Skin epidermis (tissue), 12 donors: ENCODE measurements around the gene CETP.

Experiments
- H3K27ac ChIP-seq, 21 experiments: fragments of 200-600 bp; sonication (generic) in 11 of 21; one replicate each; pipeline ENCODE4 v1.5.0; 2020; ENCODE audit warnings: mild to moderate bottlenecking in 3 of 21, inconsistent platforms in 2 of 21, moderate library complexity in 2 of 21
- H3K4me3 ChIP-seq, 7 experiments: fragments of 200-600 bp; sonication (generic) in 2 of 7; one replicate each; pipeline ENCODE4 v1.5.0; 2020; ENCODE audit warnings: inconsistent platforms in 2 of 7, mild to moderate bottlenecking in 2 of 7, moderate library complexity in 1 of 7

The CETP gene

DNA sequence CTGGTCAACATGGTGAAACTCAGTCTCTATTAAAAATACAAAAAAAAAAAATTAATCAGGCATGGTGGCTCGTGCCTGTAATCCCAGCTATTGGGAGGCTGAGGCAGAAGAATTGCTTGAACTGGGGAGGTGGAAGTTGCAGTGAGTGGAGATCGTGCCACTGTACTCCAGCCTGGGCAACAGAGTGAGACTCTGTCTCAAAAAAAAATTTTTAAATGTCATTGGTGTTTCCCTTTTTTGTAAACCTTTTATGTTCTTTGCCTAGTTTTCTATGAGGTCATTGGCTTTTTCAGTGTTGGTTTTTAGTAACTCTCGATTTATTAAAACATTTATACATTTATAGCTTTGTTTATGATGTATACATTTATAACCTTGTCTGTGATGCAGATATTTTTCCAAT, 45.8 kb downstream of the CETP start:
- no peak overlapping the region for H3K4me3 ChIP-seq
- H3K27ac ChIP-seq: peak overlapping the region in 1 of 21 experiments; percentile 78

DNA sequence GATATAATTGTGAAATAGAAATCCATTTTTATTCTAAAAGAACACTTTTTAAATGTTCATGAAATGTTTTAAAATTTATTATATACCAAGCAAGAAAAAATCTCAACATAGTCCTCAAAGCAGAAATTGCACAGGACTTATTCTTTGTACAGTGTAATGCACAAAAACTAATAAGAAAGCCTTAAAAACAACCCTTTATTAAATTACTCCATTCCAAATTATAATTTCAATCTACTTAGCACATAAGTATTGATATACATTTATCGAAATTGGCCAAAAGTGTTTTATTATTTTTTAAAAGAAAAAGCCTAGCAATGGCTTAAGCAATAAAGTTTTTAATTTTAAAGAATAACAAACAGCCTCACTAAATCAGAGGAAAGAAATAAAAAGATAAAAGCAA, 46.7 kb downstream of the CETP start:
- peak overlapping the region in 2 of 21 experiments; percentile 8 to 78 for H3K27ac ChIP-seq
- H3K4me3 ChIP-seq: no peak overlapping the region

DNA sequence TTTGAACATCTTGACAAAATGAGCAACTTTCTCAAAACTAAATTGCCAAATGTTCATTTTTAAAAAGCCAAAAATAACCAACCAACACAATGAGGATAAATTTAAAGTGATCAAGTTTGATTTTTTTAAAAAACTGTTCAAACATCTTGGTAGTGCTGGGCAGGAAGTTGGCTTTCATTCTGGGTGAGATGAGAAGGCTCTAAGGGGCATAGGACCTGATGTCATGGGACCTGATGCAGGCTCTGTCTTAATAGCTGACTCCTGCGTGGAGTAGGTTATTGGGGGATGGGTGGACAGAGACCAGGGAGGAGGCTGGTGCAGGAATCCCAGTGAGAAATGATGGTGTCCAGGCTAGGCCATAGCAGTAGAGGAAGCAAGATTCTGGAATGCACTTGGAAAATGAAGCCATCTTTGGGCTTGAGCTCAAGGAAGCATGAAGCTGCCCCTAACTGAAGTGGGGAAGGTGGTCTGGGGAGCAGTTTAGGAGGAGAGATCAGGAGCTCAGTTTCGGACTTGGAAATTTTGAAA, 48.0 kb downstream of the CETP start:
- H3K4me3 ChIP-seq: no peak overlapping the region
- peak overlapping the region in 5 of 21 experiments; percentile 14 to 72 (median 15) for H3K27ac ChIP-seq

DNA sequence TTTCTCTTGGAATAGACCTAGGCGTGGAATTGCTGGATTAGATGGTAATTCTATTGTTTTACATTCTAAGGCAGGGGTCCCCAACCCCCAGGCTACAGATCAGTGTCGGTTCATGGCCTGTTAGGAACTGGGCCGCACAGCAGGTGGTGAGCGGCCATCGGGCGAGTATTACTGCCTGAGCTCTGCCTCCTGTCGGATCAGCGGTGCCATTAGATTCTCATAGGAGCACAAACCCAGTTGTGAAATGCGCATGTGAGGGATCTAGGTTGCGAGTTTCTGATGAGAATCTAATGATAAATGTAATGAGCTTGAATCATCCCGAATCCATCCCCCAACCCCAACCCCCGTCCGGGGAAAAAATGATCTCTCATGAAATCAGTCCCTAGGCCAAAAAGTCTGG, 50.6 kb downstream of the CETP start:
- Histone ChIP-seq H3K4me3 (no peak overlapping the region), H3K27ac (peak overlapping the region in 6 of 21 experiments; percentile 4 to 82 (median 20))

DNA sequence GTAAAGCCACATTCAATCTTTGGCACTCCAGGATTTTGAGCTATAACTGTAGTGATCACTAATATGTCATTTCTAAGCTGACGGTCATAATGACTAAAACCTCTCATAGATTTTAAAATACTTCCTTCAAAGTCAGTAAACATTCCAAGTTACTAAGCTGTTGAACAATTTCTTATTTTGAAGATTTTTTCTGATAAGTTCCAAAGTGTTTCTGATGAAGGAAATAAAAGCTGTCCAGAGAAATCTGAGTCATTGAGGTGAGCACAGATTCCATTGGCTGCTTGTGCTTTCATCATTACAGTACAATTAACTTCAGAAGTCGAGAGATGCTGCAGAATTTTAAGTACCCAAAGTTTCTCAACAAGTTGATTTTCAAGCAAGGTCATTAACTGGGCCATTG, 51.5 kb downstream of the CETP start:
- Histone ChIP-seq H3K27ac (peak overlapping the region in 11 of 21 experiments; percentile 53 to 83 (median 71)), H3K4me3 (no peak overlapping the region)

DNA sequence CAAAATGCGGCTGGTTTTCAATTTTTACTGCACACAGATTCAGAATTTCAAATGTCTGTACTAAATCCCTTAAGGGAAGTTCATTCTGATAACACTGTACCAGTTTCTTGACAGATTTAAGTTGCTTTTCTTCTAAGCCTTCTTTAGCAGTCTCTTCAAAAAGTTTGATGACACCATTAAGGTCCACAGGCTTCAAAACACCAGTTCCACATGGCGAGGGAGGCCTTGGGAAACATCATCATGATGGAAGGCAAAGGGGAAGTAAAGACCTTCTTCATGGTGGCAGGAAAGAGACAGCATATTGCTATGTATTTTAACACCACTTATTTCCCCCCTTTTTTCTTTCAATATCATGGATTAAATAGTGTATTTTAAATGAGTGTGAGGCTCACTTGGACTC, 52.2 kb downstream of the CETP start:
- Histone ChIP-seq H3K4me3 (no peak overlapping the region), H3K27ac (peak overlapping the region in 16 of 21 experiments; percentile 3 to 83 (median 70))

DNA sequence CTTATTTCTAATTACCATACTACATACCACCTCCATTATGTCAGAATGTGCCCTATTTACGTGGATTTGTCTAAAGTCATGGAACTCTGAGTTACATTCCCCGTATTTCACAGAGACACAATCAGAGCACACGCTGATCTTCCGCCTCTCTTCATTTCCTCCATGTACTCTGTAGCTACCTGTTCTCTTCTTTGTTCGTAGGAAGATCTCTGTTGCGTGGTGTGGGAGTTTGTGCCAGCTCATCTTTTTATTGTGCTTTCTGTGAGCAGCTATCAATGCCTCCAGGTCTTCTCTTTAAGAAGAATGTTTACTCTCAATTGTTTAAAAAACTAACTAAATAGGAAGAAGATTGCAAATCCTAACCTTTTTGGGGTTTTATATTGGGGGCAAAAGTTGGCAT, 54.6 kb downstream of the CETP start:
- Histone ChIP-seq H3K27ac (peak overlapping the region in 1 of 21 experiments; percentile 82), H3K4me3 (no peak overlapping the region)

DNA sequence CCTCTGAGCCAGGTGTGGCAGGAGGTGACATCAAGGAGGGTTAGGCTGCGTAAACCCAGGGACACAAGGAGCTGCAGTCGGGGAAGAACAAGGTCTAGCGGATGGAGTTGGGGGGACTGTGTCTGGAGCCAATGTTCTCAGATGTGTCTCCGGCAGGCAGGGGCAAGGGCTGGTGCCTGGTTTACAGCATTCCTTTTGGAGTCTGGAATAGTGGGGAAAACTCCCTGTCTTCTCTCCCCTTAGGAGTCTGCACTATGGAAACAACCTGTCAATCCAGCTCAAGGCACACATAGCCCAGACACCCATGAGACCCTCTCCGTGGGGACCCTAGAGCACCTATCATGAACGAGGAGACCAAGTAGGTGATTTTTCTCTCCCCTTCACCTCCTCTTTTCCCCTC, 55.1 kb downstream of the CETP start:
- Histone ChIP-seq H3K4me3 (no peak overlapping the region), H3K27ac (peak overlapping the region in 2 of 21 experiments; percentile 8 to 82)

DNA sequence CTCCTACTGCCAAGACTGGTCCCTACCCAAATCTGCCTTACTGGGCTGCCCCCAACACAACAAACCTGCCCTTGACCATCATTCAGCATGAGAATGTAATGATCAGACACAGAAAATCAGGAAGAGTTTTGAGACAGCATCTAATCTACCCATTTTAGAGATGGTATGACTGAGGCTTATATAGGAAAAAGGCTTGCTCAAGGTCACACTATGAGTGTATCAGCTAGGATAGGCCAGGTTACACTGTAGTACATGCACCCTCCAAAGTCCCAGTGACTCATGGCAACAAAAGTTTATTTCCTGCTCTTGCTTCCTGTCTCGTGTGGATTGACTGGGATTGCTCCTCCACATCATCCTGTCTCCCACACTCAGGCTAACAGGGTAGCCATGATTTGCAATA, 55.5 kb downstream of the CETP start:
- H3K4me3 ChIP-seq: no peak overlapping the region
- H3K27ac ChIP-seq: peak overlapping the region in 1 of 21 experiments; percentile 8

DNA sequence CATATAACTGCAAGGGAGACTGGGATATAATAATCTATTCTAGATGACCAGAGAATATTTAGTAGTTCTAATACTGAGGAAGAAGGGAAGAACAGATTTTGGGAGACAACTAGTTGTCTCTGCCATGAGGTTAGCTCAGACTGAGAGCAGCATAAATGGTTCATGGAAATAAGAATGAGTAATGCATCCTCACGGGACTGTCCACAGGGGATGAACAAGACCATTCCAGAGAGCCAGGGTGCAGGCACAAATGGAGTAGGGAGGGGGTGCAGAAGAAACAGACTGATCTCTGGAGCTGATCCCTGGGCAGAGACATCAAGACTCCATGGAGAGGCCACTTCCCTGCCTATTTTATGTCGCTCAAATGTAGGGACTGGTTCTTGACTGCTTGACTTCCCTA, 58.0 kb downstream of the CETP start:
- no peak overlapping the region for H3K27ac ChIP-seq

DNA sequence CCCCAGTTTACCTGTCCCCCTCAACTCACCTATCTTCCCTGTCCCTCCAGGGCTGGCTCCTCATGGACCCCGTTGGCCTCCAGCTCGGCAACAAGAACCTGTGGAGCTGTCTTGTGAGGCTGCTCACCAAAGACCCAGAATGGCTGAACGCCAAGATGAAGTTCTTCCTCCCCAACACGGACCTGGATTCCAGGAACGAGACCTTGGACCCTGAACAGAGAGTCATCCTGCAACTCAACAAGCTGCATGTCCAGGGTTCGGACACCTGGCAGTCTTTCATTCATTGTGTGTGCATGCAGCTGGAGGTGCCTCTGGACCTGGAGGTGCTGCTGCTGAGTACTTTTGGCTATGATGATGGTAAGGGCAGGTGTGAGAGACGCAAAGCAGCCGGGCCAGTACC, 58.9 kb downstream of the CETP start:
- H3K27ac ChIP-seq: no peak overlapping the region
- H3K4me3 ChIP-seq: no peak overlapping the region

More for the DNA sequence above, 58.0 kb downstream of the CETP start:
- H3K4me3 ChIP-seq: no peak overlapping the region

DNA sequence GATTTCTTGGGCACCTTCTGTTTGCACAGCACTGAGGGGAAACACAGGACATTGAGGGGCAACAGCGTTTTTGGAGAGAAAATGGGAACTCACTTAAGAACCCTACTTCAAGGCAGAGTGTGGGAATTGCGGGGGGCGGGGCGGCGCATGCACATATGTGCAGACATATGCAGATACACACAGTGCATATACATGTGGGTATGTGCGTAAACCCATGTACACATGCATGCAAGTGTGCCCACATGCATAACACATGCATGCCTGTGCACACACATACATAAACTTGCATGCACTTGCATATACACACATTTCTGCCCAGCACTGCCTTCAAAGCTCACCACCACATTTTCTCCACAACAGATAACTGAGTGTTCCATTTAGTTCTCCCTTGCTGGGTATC, 60.0 kb downstream of the CETP start:
- Histone ChIP-seq H3K4me3 (no peak overlapping the region), H3K27ac (peak overlapping the region in 1 of 21 experiments; percentile 80)

DNA sequence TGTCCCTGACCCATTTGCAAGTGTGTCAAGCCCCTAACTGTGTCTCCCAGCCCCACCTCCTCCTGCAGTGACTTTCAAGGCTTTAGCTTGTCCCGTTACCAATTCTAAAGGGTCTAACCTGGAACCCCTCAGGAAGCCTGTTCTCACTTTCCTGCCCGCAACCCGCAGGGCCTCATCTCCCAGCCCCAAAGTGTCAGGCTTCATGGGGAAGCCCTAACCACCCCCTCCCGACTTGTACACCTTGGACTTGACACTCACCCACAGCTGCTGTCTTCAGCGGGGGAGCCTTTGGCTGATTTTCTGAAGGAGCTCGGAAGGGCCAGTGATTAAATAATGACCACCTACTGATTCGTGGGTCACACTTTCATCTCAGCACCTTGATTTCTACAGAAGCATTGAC, 60.7 kb downstream of the CETP start:
- Histone ChIP-seq H3K4me3 (no peak overlapping the region), H3K27ac (peak overlapping the region in 4 of 21 experiments; percentile 24 to 80 (median 54))

DNA sequence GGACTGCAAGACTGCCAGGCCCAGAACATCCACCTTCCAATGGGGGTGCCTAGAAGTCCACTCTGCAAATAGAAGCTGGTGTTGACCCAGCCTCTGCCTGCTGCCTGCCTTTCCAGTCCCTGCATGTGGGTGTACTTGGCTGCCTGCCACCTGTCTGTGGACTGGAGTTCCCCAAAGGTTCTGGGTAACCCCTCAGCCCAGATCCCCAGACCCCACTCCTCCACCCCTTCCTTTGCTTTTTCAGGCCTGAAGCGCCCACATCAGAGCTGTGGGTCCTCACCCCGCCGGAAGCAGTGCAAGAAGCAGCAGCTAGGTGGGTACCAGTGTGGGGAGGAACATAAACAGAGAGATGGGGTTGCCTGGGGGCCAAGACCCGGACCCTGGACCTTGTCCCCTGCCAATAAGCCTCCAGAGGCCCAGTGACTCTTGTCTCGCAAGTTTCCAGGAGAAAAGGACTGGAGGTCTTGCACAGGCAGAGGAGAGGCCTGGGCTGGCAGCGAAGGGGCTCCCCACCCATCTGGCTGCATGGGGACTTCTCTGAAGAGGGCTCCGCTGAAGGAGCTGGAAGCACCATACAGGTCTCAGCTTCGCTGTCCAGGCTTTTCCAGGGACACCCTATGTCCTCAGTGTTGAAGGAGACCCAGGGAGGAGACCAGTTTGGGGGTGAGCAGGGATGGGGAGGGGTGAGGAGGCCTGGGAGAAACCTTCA, 61.9 kb downstream of the CETP start:
- H3K27ac ChIP-seq: peak overlapping the region in 5 of 21 experiments; percentile 24 to 80 (median 44)
- H3K4me3 ChIP-seq: no peak overlapping the region

DNA sequence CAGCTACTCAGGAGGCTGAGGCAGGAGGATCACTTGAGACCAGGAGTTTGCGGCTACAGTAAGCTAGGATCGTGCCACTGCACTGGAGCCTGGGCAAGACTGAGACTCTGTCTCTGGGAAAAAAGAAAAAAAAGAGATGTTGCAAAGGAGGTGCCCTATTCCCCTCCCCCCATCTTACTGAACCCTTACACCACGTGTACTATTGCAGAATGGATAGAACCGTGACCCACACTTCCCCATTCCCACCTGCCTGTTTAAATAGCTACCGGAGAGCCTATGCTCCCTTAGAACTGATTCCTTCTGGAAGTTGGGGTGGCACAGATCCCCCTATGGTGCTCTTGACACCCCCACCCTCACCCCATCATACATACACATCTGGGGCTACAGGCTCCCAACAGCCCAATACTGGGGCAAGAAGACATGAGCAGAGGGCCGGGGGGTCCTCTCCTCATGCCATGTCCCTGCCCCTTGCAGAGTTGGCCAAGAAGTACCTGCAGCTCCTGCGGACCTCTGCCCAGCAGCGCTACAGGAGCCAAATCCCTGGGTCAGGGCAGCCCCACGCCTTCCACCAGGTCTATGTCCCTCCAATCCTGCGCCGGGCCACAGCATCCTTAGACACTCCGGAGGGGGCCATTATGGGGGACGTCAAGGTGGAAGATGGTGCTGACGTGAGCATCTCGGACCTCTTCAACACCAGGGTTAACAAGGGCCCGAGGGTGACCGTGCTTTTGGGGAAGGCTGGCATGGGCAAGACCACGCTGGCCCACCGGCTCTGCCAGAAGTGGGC, 63.3 kb downstream of the CETP start:
- peak overlapping the region in 2 of 21 experiments; percentile 44 to 80 for H3K27ac ChIP-seq

DNA sequence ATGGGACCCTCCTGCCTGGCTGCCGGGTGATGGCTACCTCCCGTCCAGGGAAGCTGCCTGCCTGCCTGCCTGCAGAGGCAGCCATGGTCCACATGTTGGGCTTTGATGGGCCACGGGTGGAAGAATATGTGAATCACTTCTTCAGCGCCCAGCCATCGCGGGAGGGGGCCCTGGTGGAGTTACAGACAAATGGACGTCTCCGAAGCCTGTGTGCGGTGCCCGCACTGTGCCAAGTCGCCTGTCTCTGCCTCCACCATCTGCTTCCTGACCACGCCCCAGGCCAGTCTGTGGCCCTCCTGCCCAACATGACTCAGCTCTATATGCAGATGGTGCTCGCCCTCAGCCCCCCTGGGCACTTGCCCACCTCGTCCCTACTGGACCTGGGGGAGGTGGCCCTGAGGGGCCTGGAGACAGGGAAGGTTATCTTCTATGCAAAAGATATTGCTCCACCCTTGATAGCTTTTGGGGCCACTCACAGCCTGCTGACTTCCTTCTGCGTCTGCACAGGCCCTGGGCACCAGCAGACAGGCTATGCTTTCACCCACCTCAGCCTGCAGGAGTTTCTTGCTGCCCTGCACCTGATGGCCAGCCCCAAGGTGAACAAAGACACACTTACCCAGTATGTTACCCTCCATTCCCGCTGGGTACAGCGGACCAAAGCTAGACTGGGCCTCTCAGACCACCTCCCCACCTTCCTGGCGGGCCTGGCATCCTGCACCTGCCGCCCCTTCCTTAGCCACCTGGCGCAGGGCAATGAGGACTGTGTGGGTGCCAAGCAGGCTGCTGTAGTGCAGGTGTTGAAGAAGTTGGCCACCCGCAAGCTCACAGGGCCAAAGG, 64.4 kb downstream of the CETP start:
- Histone ChIP-seq H3K27ac (peak overlapping the region in 2 of 21 experiments; percentile 8 to 59), H3K4me3 (no peak overlapping the region)

More for the DNA sequence above, 63.3 kb downstream of the CETP start:
- no peak overlapping the region for H3K4me3 ChIP-seq

DNA sequence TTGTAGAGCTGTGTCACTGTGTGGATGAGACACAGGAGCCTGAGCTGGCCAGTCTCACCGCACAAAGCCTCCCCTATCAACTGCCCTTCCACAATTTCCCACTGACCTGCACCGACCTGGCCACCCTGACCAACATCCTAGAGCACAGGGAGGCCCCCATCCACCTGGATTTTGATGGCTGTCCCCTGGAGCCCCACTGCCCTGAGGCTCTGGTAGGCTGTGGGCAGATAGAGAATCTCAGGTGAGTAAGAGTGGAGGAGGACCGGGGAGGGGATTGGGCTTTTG, 65.0 kb downstream of the CETP start:
- Histone ChIP-seq H3K27ac (peak overlapping the region in 2 of 21 experiments; percentile 8 to 59), H3K4me3 (no peak overlapping the region)

DNA sequence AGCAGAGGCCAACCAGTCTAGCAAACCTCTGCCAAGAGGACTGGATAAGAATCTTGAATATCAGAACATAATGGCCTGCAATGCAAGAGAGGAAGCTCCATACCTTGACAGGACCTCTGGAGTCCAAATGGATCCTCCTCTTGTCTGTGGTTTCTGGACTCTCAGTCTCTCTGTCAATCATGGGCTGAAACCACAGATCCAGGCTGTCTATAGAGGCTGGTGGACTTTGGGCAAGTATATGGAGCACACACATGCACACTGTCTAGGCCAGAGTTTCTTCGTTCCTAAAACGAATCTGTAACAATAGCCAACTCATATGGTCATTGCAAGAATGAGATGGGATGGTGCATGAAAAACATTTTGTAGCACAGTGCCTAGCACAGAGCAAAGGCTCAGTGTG, 65.3 kb downstream of the CETP start:
- Histone ChIP-seq H3K27ac (peak overlapping the region in 2 of 21 experiments; percentile 8 to 59), H3K4me3 (no peak overlapping the region)

DNA sequence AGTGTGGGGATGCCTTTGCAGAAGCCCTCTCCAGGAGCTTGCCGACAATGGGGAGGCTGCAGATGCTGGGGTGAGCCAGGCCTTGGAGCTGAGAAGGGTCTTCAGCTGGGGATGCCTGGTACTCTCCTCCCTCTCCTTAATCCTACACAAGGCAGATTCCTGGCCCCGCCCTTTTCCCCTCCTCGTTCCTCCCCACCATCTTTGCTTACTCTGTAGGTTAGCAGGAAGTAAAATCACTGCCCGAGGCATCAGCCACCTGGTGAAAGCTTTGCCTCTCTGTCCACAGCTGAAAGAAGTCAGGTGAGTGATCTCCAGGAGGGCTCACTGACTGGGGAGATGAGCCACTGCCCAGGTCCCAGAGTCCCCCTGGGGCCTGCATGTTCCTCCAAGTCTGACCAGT, 66.3 kb downstream of the CETP start:
- Histone ChIP-seq H3K4me3 (no peak overlapping the region), H3K27ac (peak overlapping the region in 8 of 21 experiments; percentile 4 to 59 (median 26))
